AG20443 (cell line): ENCODE results near the gene CD74.
A peak's percentile ranks its signal among the peaks of the same experiment; 100 is the strongest.

Experiments
- DNase-seq: peaks from one replicate; pipeline ENCODE4 v3.0.0; 2012; ENCODE audit warnings: low spot score, mixed read lengths

The CD74 gene

GRCh38 chr5:150358261-150359095, 54.2 kb downstream of the CD74 start:
- DNase-seq, result no peak

DNA sequence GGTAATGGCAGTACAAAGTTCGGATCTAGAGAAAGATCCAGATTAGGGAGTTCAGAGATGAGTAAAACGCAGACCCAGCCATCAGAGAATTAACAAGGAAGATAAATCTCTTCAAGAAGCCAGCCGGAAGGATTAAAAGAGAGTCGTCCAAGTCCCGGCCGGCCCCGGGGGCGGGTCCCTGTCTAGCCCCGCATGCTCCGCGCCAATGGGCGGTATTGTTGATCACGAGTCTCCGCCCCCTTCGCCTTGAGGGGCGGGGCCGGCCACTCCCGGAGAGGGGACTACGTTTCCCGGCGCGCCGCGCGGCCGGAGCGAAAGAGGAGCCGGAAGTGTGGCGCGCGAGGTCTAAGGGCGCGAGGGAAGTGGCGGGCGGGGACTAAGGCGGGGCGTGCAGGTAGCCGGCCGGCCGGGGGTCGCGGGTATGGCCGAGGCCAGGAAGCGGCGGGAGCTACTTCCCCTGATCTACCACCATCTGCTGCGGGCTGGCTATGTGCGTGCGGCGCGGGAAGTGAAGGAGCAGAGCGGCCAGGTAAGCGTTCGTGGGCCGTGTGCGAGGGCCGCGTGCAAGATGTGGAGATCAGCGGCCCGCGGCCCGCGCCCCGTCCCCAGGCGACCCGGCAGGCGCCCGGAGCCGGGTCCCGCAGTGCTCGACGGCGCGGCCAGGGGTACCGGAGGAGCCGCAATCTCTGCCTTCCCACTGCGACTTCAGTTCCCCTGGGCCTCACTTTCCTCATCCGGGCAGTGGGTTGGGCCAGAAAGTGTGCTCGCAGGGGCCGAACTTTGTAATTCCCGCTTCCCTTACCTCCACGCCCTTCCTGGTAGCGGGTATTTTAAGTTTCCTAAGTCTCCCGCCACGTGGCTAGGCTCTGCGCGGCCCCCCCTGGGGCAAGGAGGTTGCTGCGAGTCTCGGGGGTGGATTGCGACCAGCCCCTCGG, 55.1 kb downstream of the CD74 start, which contains the start of gene TCOF1:
TCOF1 (plus strand) TSS at position 372 of the 935 bp plus-strand sequence; CDS start at position 422, 50 bp downstream.
- peak; percentile 99 for DNase-seq

- no peak for DNase-seq
Measured at GRCh38 chr5:150356575-150357294, 56.0 kb downstream of the CD74 start.

DNA sequence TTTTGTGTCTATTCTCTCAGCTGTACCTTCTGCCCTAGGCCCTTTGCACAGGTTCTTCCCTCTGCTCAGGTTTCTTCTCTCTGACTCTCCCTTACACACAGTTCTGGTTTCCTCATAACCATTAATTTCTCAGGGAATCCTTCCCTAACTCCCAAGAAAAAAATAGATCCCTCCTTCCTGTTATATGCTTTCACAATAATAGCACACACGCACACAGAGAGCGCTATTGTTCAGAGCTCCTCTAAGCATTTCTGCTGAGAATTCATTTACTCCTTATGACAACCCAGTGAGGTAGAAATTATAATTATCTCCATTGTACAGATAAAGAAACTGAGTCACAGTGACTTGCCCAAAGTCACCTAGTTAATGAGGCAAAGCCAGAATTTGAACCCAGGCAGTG, 56.9 kb downstream of the CD74 start:
- DNase-seq, result no peak

DNA sequence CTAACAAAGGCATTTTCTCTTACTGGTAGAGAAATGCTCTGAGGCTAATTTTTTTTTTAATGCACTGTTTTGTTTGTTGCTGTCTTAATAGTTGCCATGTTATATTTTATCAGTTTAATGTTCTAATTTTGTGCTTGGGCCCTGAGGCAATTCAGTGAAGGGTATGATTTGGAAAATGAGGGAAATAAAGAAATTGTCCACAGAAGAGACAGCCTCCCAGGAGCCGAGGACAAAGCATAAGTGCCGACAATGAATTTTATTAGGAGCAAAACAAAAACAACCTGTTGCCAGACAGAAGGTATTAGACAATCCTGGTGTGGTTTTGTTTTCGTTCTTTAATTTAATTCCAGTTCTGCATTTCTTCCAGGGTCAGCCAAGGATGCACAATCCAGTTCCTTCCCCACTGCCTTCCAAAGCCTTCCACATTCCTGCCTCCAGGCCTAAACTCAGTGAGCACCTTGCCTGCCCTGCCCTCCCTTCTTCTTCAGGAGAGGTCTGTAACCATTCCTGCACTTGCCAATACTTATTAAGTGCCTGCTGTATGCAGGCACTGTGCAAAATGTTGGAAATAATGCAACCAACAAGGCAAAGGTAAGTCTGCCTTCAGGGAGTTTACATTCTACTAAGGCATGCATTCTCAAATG, 59.6 kb downstream of the CD74 start:
- DNase-seq, result no peak

GRCh38 chr5:150352244-150353031, 60.3 kb downstream of the CD74 start:
- no peak for DNase-seq
